Measurements from ENCODE around the gene ADCY1.

- TF ChIP-seq CTCF (IDR thresholded peaks at IDR 0.05) (no peak), POLR2AphosphoS5 (IDR thresholded peaks at IDR 0.05) (no peak), POLR2A (IDR thresholded peaks at IDR 0.05) (no peak)
These were observed 50.2 kb downstream of the ADCY1 start for GRCh38 chr7:45624392-45624760.

Measured in suprapubic skin (tissue), 4 donors.